Measurements from ENCODE around the gene SLC25A52.

GRCh38 chr18:31731628-31732027, 29.1 kb downstream of the SLC25A52 start:
- TF ChIP-seq CTCF (IDR thresholded peaks at IDR 0.05; ENCODE audit: low read depth, low read length) = no peak
- no peak for TF ChIP-seq EZH2phosphoT487 (IDR thresholded peaks at IDR 0.05; ENCODE audit: low read depth)

Measured in OCI-LY3 (cell line).